Cerebellar cortex (tissue), 1 donor: ENCODE data around the gene PNPLA7.
A peak's percentile ranks its signal among the peaks of the same experiment; 100 is the strongest.
"Not testable (repeated sequence)": the region's sequence is repeated elsewhere in the genome, so short reads cannot be mapped to it uniquely, and the experiment has no call there.

Experiments
- DNase-seq: peaks from one replicate; pipeline ENCODE4 v3.0.0-alpha.2; 2015; ENCODE audit warnings: low spot score

Gene PNPLA7

DNA sequence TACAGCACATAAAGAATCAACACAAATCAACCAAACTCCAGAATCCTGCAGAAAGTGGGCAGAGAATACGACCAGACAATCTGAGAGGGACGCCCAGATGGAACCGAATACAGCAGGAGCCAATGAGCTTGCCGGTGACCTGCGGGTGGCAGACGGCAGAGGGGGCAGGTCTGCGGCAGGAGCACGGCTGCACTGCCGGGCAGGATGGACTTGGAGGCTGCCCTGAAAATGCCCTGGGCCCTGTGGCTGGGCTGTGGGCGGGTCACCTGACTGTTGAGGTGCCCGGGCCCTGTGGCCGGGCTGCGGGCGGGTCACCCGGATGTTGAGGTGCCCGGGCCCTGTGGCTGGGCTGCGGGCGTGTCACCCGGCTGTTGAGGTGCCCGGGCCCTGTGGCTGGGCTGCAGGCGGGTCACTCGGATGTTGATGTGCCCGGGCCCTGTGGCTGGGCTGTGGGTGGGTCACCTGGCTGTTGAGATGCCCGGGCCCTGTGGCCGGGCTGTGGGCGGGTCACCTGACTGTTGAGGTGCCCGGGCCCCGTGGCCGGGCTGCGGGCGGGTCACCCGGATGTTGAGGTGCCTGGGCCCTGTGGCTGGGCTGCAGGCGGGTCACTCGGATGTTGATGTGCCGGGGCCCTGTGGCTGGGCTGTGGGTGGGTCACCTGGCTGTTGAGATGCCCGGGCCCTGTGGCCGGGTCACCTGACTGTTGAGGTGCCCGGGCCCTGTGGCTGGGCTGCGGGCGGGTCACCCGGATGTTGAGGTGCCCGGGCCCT lies 36.2 kb downstream of the PNPLA7 start:
- not testable (repeated sequence) for DNase-seq

DNA sequence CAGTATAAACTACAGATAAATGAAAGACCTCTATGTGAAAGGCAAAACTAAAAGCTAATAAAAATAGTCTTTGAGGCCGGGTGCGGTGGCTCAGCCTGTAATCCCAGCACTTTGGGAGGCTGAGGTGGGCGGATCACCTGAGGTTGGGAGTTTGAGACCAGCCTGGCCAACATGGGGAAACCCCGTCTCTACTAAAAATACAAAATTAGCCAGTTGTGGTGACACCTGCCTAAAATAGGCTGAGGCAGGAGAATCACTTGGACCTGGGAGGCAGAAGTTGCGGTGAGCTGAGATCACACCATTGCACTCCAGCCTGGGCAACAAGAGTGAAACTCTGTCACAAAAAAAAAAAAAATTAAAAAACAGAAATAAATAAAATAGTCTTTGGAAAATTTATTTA lies 37.1 kb downstream of the PNPLA7 start:
- not testable (repeated sequence) for DNase-seq

DNA sequence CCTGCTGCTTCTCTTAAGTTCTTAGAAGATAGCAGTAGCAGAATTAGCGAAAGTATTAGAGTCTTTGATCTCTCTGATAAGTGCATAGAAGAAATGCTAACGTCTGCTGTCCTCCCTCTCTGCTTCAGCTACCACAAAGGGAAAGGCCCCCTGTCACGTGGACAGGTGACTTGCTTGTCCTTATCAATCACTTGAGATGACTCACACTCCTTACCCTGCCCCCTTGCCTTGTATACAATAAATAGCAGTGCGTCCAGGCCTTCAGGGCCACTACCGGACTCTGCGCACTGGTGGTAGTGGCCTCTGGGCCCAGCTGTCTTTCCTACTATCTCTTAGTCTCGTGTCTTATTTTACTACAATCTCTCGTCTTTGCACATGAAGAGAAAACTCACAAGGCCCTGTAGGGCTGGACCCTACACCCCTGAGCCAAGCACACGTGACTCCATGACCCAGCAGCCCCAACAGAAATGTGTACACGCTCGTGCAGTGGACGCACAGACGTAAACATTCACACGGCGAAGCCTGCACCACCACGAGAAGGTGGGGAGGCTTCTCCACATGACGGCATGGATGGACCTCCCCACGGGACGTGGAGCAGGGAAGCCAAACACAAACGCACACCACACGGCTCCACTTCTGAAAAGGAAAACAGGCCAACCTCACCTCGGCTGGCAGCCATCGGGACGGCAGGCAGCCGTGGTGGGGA lies 38.3 kb downstream of the PNPLA7 start:
- no peak for DNase-seq

DNA sequence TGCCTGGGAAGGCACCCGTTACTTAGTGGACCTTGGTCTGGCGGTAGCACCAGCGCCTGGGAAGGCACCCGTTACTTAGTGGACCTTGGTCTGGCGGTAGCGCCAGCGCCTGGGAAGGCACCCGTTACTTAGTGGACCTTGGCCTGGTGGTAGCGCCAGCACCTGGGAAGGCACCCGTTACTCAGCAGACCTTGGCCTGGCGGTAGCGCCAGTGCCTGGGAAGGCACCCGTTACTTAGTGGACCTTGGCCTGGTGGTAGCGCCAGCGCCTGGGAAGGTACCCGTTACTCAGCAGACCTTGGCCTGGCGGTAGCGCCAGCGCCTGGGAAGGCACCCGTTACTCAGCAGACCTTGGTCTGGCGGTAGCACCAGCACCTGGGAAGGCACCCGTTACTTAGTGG lies 39.1 kb downstream of the PNPLA7 start:
- DNase-seq = not testable (repeated sequence)

DNA sequence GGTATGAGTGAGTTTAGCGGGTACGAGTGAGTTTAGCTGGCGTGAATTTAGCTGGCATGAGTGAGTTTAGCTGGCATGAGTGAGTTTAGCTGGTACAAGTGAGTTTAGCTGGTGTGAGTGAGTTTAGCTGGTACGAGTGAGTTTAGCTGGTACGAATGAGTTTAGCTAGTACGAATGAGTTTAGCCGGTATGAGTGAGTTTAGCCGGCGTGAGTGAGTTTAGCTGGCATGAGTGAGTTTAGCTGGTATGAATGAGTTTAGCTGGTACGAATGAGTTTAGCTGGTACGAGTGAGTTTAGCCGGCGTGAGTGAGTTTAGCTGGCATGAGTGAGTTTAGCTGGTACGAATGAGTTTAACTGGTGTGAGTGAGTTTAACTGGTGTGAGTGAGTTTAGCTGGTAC lies 41.0 kb downstream of the PNPLA7 start:
- DNase-seq = no peak

DNA sequence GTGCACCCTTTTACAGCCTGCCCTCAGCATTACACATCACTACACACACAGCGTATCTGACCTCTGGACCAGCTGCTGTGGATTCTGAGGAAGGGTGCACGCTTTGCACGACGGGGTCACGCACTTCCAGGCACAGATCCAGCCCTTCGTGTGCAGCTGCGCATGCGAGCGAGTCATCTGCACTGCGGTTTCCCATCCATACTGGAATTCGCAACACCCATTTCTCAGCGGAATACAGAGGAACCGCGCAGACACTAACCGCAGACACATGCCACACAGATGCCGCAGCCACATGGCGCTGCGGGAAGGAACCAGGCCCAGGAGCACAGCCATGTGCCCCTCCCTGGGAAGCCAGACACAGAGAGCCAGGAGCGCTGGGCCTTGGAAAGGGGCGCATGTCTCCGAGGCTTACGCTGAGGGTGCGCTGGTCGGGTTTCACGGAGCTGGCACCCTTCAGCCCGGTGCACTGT lies 43.5 kb downstream of the PNPLA7 start:
- DNase-seq = no peak

DNA sequence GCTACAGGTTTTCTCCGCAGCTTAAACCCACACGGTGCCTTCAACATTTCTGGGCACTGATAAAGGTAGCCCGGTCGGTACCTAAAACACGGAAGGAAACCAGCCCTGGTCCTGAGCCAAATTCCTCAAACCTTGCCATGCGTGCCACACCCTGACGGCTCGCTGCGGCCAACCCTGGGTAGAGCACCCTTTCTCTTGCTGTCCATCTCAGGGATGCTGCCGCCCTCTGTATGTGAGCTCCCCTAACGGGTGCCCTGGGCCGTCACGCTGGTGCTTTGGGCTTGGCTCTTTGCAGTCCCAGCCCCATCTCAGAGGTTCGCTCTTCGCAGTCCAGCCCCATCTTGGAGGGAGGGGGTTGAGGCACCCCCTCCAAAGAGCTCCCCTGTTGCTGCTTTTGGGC lies 43.9 kb downstream of the PNPLA7 start:
- DNase-seq = no peak

DNA sequence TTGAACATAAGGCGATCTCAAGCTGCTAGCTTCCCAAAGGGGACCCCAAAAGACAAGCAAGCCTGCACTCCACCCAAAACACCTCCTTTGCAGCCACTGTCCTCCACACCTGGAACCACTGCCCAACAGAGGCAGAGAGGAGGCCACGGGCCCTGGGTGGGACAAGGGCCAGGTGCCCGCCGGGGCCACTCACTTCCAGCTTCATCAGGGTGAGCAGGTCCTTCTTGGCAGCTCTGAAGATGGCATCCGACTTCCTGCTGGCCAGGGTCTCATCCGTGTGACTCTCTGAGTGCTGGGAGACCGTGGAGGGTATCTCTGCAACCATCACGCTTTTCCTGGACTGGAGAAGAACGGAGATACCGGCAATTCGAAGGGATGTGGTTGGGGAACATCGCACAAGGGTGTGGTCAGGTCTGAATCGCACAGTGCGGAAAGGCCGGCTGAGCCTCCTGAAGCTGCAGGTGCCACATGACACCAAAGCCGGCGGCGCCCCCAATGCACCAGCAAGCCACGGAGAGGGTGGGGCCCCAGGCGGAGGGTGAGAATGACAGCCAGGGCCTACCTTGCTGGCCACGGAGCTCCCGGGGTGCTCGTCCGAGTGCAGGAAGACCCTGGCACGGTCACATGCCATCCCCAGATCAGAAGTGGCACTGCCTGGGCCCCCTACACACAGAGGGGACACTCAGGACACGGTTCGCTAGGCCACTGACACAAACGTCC lies 44.6 kb downstream of the PNPLA7 start:
- no peak for DNase-seq

DNA sequence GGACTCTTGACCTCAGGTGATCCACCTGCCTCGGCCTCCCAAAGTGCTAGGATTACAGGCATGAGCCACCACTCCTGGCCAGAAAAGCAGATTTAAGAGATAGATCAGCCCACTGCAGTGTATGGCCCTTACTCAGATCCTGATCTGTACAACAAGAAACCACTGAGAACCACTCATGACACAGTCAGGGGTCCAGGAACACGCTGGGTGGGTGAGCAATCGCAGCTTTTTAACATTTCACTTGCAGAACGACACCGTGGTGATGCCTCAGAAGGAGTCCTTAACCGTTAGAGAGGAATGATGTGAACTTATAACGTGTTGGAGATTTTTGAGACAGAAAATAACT lies 45.8 kb downstream of the PNPLA7 start:
- DNase-seq = peak; percentile 22

DNA sequence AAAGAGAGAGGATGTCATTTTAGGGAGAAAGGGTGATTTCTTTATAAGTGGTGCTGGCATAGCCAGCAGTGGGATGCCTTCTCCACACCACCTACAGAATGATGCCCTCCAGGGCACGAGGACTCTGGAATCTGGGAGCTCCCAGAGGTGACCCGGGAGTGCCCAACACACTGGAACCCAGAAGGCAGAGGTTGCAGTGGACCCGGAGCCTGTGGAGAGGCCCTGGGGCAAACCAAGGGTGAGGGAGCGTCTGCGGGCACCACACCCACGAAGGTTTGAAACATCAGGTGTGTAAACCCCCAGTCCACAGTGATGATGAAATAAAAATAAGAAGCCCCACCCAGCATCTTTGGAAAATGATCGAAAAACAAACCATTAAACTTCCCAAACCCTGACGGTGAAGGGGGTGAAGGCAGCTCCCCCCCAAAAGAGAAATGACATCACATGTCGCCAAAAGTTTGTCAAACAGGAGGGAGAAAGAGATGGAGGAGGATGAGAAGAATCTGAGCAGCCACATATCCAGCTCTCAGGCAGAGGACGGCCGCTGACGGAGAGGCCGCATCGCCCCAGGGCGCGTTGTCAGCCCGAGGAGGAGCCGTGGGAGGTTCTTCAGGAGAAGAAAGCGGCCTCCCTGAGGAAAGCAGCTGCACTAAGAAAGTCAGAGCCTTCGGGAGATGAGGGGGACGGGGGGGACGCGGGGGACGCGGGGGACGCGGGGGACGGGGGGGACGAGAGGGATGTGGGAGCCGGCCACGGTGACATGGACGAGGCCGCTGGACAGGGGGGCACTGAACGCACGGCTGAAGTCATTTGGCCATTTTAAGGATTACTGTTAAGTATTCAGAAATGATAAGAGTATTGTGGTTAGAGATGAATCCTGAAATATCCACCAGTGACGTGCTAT lies 47.9 kb downstream of the PNPLA7 start:
- peak; percentile 12 for DNase-seq

DNA sequence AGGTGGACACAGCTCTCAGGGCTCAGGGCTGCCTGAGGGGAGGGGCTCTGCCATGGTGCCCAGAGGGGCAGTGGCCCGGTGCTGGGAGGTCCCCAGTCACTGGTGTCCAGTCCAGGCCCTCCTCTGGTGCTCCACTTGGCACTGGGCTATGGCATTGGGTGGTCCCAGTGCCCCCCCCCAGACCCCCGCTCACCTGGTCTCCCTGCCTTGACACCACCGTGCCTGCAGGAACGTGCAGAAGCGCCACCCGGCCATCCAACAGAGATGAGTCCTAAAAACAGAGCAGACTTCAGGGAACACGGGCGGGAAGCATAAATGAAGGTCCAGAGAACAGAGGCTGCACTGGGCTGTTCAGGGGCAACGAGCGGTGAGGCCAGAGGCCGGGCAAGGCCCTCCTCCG lies 48.7 kb downstream of the PNPLA7 start:
- no peak for DNase-seq

DNA sequence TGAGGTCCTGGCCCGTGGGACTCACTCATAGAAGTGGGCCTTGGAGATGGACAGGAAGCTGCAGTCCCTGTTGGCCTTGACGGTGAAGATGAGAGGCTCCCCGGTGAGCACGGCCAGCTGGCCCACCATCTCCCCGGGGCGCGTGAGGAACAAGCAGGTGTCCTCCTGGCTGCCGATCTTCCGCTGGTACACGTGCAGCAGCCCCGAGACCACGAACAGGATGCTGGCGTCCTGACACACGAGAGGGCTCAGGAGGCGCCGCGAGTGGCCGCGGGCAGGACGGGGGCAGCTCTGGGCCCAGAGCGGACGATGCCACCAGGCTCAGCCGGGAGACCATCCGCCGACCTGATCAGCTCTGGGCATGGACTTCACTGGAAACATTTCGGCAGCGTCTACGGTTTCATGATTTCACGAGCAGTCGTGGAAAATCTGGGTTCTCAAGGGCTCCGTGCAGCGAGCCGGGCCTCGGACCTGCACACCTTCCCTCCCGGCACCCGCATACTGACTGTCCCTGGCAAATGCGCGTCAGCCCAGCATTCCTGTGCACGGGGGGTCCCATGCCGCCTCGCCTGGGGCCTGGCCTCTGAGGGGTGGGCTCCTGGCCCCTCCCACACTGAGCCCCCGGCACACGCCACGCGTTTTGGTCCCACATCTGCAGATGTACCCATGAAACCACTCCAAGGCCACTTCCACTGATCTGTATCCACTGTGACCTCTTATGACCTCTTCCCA lies 49.4 kb downstream of the PNPLA7 start:
- no peak for DNase-seq

DNA sequence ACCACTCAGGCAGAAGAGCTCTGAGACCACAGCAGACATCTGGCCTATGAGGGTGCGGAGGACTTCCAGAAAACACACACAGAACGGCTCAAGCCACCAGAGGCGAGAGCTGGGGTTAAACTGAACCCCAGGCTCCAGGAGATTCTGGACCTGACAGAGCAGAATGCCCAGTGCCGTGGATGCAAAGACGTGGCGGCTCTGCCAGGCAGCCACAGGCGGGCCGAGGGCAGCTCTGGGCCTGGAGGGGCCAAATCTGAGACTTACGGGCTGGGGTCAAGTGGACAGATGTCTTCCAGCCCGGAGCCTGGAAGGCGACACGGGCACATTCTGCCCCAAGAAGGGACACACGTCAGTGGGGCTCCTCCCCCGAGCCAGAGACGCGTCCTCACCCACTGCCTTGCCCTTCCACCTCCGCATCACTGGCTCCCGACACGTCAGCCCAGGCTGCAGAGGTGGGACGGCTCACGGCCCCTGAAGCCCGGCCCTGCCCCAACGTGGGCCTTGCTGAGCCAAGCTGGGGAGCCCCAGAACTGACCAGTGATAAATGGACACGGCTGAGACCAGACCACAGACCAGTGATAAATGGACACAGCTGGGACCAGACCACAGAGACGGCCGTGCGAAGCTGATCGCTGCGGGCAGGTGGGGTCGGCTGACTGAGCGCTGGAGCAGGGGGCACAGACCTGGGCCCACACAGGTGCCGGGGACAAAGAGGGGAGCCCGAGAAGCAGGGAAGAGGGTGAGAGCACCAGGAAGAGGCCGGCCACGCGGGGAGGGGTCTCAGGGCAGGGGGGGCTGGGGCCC lies 50.1 kb downstream of the PNPLA7 start:
- DNase-seq = no peak

DNA sequence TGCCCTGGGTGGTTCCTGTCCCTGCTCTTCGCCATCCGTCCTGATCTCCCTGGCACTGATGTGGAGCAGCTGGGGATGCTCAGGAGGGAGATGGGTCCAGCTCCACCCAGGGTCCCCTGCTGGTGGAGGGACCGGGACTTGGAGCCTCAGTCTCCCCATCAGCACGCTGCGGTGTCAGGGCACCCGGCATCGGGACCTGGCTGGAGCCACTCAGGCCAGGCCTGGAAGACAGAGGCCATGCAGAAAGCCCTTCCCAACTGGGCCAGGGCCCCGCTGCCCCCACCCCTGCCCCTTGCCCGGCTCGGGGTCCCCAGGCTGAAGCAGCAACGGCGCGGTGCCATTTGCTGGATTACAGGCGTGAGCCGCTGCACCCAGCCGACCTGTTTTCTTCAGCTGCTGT lies 50.8 kb downstream of the PNPLA7 start:
- no peak for DNase-seq

DNA sequence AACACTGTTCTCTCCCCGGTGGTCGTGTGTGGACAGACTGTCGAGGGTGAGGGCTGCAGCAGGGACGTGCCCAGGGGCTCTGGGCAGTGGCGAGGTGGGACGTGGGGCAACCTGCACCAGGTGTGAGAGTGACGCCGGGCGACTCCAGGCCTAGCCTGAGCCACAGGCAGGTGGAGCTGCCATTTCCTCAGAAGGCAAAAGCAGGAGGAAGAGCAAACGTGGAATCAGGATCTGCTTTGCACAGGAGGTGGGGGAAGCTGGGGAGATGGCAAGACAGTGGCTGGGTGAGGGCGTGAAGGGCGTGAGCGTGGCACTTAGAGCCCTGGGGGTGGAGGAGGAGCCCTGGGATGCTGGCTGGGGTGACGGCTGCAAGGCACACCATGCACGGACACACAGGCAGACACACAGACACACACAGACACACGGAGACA lies 51.5 kb downstream of the PNPLA7 start:
- no peak for DNase-seq

DNA sequence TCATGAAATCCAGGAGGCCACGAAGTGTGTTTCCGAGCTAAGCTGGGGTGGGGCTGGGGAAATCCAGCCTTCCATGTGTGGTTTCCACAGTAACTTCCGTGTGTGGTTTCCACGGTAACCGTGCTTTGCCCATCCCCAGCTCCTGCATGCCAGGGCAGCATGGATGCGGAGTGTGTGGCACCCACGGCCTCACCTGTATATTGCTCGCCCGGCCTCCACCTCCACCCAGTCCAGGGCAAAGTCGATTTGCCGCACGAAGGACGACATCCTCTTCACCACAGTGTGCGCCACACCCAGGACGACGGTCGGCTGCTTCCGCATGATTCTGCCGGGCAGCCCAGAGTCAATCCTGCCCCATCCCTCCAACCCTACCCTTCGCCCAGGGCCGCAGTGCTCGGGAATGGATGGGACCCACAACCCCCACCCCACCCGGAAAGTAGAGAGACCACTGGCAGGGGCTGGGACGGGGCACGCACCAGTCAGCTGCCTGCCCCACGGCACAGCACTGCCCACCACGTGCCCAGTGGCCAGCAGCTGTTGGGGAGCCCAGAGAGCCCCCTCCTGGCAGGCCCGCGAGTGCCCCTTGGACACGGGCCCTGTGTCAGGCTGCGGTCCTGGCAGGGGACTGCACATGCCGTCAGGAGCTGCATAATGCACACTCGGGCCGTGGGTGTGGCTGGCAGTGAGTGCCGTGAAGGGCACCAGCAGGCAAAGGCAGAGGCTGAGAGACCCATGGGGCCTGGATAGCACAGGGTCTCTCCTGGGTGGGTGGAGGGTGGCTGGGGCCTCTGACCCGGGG lies 52.1 kb downstream of the PNPLA7 start:
- no peak for DNase-seq

DNA sequence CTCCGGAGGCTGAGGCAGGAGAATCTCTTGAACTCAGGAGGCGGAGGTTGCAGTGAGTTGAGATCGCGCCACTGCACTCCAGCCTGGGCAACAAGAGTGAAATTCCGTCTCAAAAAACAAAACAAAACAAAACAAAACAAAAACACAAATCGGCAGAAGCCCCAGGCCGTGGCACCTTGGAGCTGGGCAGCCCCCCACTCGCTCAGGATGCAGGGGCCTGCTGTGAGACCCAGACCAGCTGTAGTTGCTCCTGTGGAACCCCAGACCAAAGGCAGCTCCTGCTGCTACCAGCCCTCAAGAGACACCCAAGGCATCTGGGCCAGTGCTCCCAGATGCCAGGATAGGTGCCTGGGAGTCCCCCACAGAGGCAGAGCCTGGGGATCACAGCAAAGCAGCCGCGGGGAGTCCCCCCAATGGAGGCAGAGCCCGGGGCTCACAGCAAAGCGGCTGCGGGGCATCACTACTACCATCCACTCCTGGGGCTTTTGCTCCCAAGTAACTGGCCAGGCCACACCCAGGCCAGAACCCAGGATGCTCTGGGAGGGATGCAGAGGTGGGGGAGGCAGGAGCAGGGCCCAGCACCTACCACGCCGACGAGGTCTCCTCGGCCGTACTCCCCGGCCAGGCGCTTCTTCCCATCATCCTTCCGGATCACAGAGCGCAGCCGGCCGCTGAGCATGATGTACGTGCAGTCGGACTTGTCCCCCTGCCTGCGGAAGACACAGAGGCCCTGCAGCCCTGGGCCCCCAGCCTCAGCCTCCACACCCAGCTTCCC lies 53.4 kb downstream of the PNPLA7 start:
- no peak for DNase-seq

DNA sequence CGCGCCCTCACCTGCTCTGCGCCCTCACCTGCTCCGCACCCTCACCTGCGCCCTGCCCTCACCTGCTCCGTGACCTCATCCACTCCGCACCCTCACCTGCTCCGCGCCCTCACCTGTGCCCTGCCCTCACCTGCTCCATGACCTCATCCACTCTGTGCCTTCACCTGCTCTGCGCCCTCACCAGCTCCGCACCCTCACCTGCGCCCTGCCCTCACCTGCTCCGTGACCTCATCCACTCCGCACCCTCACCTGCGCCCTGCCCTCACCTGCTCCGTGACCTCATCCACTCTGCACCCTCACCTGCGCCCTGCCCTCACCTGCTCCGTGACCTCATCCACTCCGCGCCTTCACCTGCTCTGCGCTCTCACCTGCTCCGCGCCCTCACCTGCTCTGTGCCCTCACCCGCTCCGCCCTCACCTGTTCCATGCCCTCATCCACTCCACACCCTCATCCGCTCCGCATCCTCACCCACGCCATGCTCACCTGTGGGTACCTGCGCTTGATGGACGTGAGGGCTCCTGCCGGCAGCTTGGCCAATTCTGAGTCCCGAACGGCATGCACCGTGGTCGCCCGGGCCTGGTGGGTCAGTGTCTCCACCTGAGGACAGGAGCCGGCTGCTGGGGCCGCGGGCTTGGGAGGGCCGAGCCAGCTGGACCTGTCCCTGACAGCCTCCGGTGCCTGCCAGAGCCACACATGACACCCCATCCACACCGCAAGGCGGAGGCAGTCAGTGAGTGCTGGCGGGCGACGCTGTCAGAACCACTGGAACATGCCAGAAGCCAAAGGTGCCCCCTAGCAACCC lies 55.5 kb downstream of the PNPLA7 start:
- no peak for DNase-seq
